CD4-positive, alpha-beta T cell (primary cell): ENCODE results near the gene PIK3C2B. TPM values are rescaled to one million over a fixed set of nuclear protein-coding genes. Genes with fewer than 3 reads are reported as not detected.

Experiments
- ATAC-seq: fragments of 200-7000 bp; cut with Tn5 transposase; one replicate; pipeline ENCODE4 v1.10.0; 2022; ENCODE audit warnings: mild to moderate bottlenecking; ENCODE audit not compliant: poor library complexity
- CTCF ChIA-PET: fragments of 350-600 bp; sonication (Branson Sonifier 250); formaldehyde crosslinking; loops from one replicate; lab custom pipeline; 2021; ENCODE audit warnings: antibody characterized with exemption, inconsistent platforms; lab: Charles Lee
- POLR2A ChIA-PET: fragments of 350-600 bp; sonication (Branson Sonifier 250); formaldehyde crosslinking; loops from one replicate; lab custom pipeline; 2021; ENCODE audit warnings: antibody characterized with exemption, inconsistent platforms; lab: Charles Lee
- DNase-seq, 14 experiments: peaks; one replicate each; pipeline ENCODE4 v3.0.0-alpha.2; 2013 to 2020; ENCODE audit warnings: mixed read lengths in 2 of 14
- H3K27ac ChIP-seq, 2 donors: one replicate each; pipeline versions ENCODE4 v1.5.1 to v1.7.0; 2013; ENCODE audit warnings: low read length in 2 of 2, low read depth in 1 of 2, mild to moderate bottlenecking in 1 of 2
- H3K27me3 ChIP-seq, 2 experiments: 1 replicate in 1 of 2; 2 replicates in 1 of 2; pipeline versions ENCODE4 v1.6.1 to v1.7.0; 2013; ENCODE audit warnings: low read length in 2 of 2, control low read depth in 1 of 2, mild to moderate bottlenecking in 1 of 2, moderate library complexity in 1 of 2; ENCODE audit not compliant: insufficient read depth in 2 of 2, control insufficient read depth in 1 of 2
- H3K36me3 ChIP-seq: one replicate; pipeline ENCODE4 v1.6.1; 2013; ENCODE audit warnings: low read length, control low read depth; ENCODE audit not compliant: insufficient read depth
- H3K4me1 ChIP-seq: one replicate; pipeline ENCODE4 v1.6.1; 2013; ENCODE audit warnings: low read length, control low read depth; ENCODE audit not compliant: insufficient read depth
- H3K4me3 ChIP-seq: one replicate; pipeline ENCODE4 v1.5.1; 2013; ENCODE audit warnings: mild to moderate bottlenecking, low read length, moderate library complexity
- H3K9me3 ChIP-seq, 2 experiments: 1 replicate in 1 of 2; 2 replicates in 1 of 2; pipeline versions ENCODE4 v1.6.1 to v1.7.0; 2013; ENCODE audit warnings: low read length in 2 of 2, mild to moderate bottlenecking in 2 of 2, control low read depth in 1 of 2, moderate library complexity in 1 of 2; ENCODE audit not compliant: control insufficient read depth in 1 of 2, insufficient read depth in 1 of 2
- H3K27ac Mint-ChIP-seq: one replicate; pipeline ENCODE4 v1.8.0; 2020; ENCODE audit warnings: mixed read lengths
- H3K27me3 Mint-ChIP-seq: one replicate; pipeline ENCODE4 v1.8.0; 2021; ENCODE audit warnings: mixed read lengths
- H3K36me3 Mint-ChIP-seq: one replicate; pipeline ENCODE4 v1.8.0; 2021; ENCODE audit warnings: low read depth, mixed read lengths
- H3K4me1 Mint-ChIP-seq: one replicate; pipeline ENCODE4 v1.8.0; 2021; ENCODE audit warnings: low read depth, mixed read lengths
- H3K4me3 Mint-ChIP-seq: one replicate; pipeline ENCODE4 v1.8.0; 2020; ENCODE audit warnings: mild to moderate bottlenecking, mixed read lengths
- H3K9me3 Mint-ChIP-seq: one replicate; pipeline ENCODE4 v1.8.0; 2020; ENCODE audit warnings: mixed read lengths
- CTCF ChIP-seq: fragments of 200-600 bp; IDR thresholded peaks from one replicate; pipeline ENCODE4 v1.8.0; 2022; ENCODE audit warnings: antibody characterized with exemption, mild to moderate bottlenecking
- intact Hi-C, 2 experiments: fragments of 100-400 bp; cut with DNase I in 1 of 2; cut with micrococcal nuclease in 1 of 2; formaldehyde crosslinking; loops; one replicate each; pipeline versions ENCODE4 v1.15.1 to v1.9.0; 2023 to 2025; cut with DNase I, micrococcal nuclease
- total RNA-seq, 174 experiments: library from RNA in 2 of 174; stranded (reverse) in 2 of 174; gene quantifications; one replicate each; pipeline ENCODE4 v1.2.3 and lab custom pipeline; 2021 to 2026

The PIK3C2B gene
- total RNA-seq, 2 experiments from 2014 or later: 25.5 to 27.1 TPM

DNA sequence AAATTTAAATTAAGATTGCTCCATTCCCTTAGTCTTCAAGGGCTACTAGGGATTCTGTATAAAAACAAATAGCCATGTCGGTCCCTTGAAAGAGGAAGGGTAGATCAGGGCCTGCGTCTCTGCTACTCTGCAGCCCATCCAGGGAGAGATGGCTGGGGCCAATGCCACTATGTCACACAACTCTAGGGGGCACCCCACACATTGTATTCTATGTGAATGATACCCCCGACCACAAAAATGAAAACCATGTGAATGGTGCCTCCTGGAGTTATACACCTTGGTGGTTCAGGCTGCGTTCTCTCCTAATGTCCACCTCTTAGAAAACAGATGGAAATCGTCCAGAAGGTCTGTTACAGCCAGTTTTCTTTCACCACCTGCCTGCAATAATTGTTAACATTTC lies 18.0 kb downstream of the PIK3C2B start:
- no peak overlapping the region for H3K4me3 Mint-ChIP-seq
- no peaks in the 10 kb centered on the region for H3K27me3 Mint-ChIP-seq
- H3K36me3 Mint-ChIP-seq: peaks cover 9% of the 10 kb centered on the region
- H3K27ac Mint-ChIP-seq: no peak overlapping the region
- Histone ChIP-seq H3K36me3 (peaks cover 8% of the 10 kb centered on the region), H3K9me3 (no peaks in the 10 kb centered on the region), H3K4me3 (no peak overlapping the region), H3K4me1 (peaks cover 55% of the 10 kb centered on the region), H3K27me3 (no peaks in the 10 kb centered on the region), H3K27ac (no peak overlapping the region)
- peaks cover 77% of the 10 kb centered on the region for H3K4me1 Mint-ChIP-seq
- TF ChIP-seq CTCF: no peak
- DNase-seq (no peak), ATAC-seq (no peak)
- no peaks in the 10 kb centered on the region for H3K9me3 Mint-ChIP-seq
- ChIA-PET POLR2A (no interaction called here), CTCF (no interaction called here)
- intact Hi-C loops: no loop called here

- Mint-ChIP-seq H3K36me3 (peaks cover 9% of the 10 kb centered on the region), H3K4me3 (no peak overlapping the region), H3K9me3 (no peaks in the 10 kb centered on the region), H3K27ac (peak overlapping the region; percentile 21), H3K27me3 (no peaks in the 10 kb centered on the region), H3K4me1 (peaks cover 70% of the 10 kb centered on the region)
- H3K4me3 ChIP-seq: no peak overlapping the region
- H3K36me3 ChIP-seq: peaks cover 8% of the 10 kb centered on the region
- no peak for DNase-seq
- H3K27me3 ChIP-seq: no peaks in the 10 kb centered on the region
- no peak for ATAC-seq
- intact Hi-C loops: no loop called here
- no peak overlapping the region for H3K27ac ChIP-seq
- H3K9me3 ChIP-seq: no peaks in the 10 kb centered on the region
- ChIA-PET POLR2A (no interaction called here), CTCF (no interaction called here)
- TF ChIP-seq CTCF: no peak
- H3K4me1 ChIP-seq: peaks cover 48% of the 10 kb centered on the region
These were observed 18.8 kb downstream of the PIK3C2B start for GRCh38 chr1:204475656-204476432.

- H3K9me3 ChIP-seq: no peaks in the 10 kb centered on the region
- TF ChIP-seq CTCF: no peak
- no peak for ATAC-seq
- peaks cover 48% of the 10 kb centered on the region for H3K4me1 Mint-ChIP-seq
- H3K27ac Mint-ChIP-seq: peak overlapping the region; percentile 30
- H3K36me3 ChIP-seq: peaks cover 14% of the 10 kb centered on the region
- H3K9me3 Mint-ChIP-seq: no peaks in the 10 kb centered on the region
- intact Hi-C loops: no loop called here
- H3K36me3 Mint-ChIP-seq: peaks cover 33% of the 10 kb centered on the region
- no peaks in the 10 kb centered on the region for H3K27me3 ChIP-seq
- POLR2A ChIA-PET: no interaction called here
- no peak overlapping the region for H3K4me3 ChIP-seq
- no peaks in the 10 kb centered on the region for H3K27me3 Mint-ChIP-seq
- peaks cover 26% of the 10 kb centered on the region for H3K4me1 ChIP-seq
- DNase-seq: no peak
- no peak overlapping the region for H3K4me3 Mint-ChIP-seq
- no peak overlapping the region for H3K27ac ChIP-seq
- CTCF ChIA-PET: interaction anchor here (0.6 to 1.4 kb wide), 3 partner anchors 9 to 129 kb away, joined by 3 read pairs; partner anchors contain the start of gene PIK3C2B
These were observed 21.1 kb downstream of the PIK3C2B start for GRCh38 chr1:204473400-204473965.
